Esophagus muscularis mucosa (tissue), 4 donors: Measurements from ENCODE around the gene TTC33.

Source experiments
- CTCF ChIP-seq, 3 experiments: fragments of 200-600 bp in 2 of 3; fragments of 450-650 bp in 1 of 3; sonication (generic) in 2 of 3; IDR thresholded peaks; one replicate each; pipeline ENCODE4 v1.5.1; 2017 to 2019; ENCODE audit warnings: antibody characterized with exemption in 3 of 3, mild to moderate bottlenecking in 2 of 3, moderate library complexity in 1 of 3
- EP300 ChIP-seq: sonication (generic); formaldehyde crosslinking; IDR thresholded peaks from one replicate; pipeline ENCODE4 v1.6.1; 2017; ENCODE audit warnings: antibody characterized with exemption
- POLR2A ChIP-seq: fragments of 450-650 bp; IDR thresholded peaks from one replicate; pipeline ENCODE4 v1.6.1; 2017; ENCODE audit warnings: antibody characterized with exemption, moderate library complexity, mild to moderate bottlenecking, low read depth
- POLR2AphosphoS5 ChIP-seq, 2 donors: sonication (generic); formaldehyde crosslinking; IDR thresholded peaks; one replicate each; pipeline ENCODE4 v1.6.1; 2017; ENCODE audit warnings: antibody characterized with exemption in 2 of 2

GRCh38 chr5:40600383-40600782 is 155.4 kb downstream of the TTC33 start:
- TF ChIP-seq POLR2A, result no peak
- TF ChIP-seq CTCF (IDR thresholded peaks at IDR 0.05), result no peak
- no peak for TF ChIP-seq POLR2AphosphoS5 (IDR thresholded peaks at IDR 0.05)
- no peak for TF ChIP-seq EP300
